ENCODE measurements around the gene ENKD1.

The ENKD1 gene

DNA sequence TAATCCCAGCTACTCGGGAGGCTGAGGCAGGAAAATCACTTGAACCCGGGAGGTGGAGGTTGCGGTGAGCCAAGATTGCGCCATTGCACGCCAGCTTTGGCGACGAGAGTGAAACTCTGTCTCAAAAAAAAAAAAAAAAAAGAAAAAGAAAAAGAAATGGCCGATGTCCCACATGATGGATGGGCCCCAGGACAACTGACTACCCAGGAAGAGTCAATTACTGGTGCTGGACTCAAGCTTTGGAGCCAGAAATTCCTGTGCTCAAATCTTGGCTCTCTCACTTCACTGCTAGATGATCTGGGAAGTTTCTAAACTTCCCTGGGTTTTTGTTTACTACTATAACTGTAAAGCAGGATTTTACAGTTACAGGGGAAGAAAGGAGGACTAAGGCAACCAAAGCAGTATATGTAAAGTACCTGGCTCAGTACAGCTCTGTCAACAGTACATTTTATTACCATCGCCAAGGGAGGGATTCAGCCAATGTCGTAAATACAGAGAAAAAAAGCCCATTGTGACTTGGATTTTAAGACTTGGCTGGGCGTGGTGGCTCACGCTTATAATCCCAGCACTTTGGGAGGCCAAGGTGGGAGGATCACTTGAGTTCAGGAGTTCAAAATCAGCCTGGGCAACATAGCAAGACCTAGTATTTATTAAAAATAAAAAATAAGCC is 11.9 kb upstream of the ENKD1 start:
- no peak for DNase-seq

DNA sequence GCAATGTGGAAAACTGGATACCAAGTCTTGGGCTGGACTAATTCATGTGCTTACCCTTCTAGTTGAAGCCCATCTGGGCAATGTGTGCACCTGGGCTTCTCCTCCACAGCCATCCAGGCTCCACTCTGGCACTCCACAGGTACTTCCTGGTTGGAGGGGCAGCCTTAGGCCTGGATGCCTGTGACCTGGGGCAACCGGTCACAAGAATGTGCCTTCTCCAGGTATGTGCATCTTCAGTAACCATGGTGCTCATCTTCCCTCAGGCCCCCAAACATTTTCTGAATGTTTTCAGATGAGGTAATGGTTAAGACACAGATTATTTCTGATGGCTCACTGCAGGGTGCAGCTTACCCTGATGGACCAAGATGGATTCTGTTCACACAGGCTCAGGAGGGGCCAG is 11.2 kb upstream of the ENKD1 start:
- no peak for DNase-seq

GRCh38 chr16:67676939-67677338 is 10.4 kb upstream of the ENKD1 start:
- no peak for DNase-seq

GRCh38 chr16:67676516-67676915 is 10.0 kb upstream of the ENKD1 start:
- no peak for DNase-seq

GRCh38 chr16:67675999-67676398 is 9.4 kb upstream of the ENKD1 start:
- DNase-seq: no peak

- no peak for DNase-seq
Measured at GRCh38 chr16:67675579-67675935, 9.0 kb upstream of the ENKD1 start.

GRCh38 chr16:67674851-67675578 is 8.5 kb upstream of the ENKD1 start:
- DNase-seq: no peak

DNA sequence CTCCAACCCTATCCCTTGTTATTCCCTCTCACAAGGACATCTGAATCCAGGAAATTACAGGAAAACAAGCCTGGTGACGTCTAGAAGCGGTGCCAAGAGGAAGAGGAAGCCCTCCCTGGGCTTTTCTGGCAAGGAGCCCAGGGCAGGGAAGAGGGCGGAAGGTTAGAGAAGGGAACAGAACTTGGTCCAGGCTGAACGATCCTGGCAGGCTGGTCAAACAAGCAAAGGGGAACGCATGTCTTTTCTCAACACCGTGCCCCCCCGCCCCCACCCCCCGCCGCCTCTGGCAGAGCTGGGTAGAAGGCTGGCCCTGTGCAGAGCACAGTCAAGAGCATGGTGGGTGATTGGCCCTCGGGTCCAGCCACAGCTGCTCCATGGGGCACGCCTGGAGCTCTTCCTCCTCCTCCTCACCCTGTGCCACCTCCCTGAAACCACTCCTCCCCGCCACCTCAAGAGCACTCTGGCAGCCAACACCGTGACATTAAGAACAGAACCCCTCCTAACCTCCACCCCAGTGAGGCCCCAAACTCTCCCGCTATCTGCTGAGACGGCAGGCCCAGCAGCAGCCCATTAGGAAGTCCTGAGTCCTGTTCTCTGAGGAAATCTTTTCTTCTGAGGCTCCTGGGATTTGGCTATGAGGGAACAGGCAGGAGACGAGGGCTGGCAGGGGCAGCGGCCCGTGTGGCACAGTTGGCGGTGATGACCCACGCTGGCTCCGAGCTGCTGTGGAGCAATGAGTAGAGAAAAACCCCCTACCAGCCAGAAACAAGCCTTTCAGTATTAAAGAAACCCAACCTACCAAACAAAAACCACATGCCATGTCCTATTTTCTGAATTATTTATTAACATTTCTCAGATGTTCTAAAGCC is 7.4 kb upstream of the ENKD1 start:
- no peak for DNase-seq

DNA sequence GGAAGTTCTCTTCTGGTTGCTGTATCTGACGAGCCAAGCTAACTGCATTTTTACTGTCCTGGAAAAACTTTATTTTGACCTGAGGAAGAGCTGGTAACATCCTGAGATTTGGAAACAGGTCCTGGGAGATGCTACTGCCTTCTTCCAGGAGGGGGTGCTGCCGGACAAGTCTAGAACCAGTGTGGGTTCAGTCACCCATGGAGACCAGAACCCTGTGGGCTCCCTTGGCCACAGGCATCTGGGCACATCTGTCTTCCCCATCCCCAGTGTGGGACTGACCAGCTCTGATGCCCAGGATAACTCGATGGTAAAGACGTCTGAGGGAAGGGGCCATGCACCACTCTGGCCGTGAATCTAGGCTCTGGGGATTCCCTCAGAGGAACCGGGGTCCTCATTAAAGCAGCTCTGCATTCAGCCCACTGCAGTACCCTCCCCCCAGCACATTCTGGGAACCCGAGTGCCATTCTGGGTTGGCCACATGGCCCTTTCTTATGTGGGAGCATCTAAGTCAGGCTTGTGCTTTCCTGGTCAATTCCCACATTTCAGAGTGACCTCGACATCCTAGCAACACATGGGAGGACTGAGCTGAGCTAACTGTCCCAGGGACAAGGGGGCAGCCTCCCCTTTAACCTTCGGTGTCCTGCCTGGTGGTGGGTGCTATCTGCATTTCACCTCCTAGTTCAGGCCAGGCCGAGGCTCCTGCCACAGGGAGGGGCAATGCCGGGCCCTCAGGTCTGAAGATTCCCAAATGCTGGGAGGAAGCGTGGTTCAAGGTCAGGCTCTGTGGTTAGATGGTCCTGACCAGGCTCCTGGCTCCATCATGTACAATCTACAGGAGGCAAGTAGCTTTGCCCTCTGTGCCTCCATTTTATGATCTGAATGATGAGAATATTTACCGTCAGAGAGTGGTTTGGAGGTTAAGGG is 6.5 kb upstream of the ENKD1 start:
- DNase-seq: peak in 5 of 6 experiments; percentile 31 to 53 (median 42)

- no peak for DNase-seq
Measured at GRCh38 chr16:67672306-67672705, 5.8 kb upstream of the ENKD1 start.

GRCh38 chr16:67669499-67670101 is 3.0 kb upstream of the ENKD1 start:
- DNase-seq: no peak

DNA sequence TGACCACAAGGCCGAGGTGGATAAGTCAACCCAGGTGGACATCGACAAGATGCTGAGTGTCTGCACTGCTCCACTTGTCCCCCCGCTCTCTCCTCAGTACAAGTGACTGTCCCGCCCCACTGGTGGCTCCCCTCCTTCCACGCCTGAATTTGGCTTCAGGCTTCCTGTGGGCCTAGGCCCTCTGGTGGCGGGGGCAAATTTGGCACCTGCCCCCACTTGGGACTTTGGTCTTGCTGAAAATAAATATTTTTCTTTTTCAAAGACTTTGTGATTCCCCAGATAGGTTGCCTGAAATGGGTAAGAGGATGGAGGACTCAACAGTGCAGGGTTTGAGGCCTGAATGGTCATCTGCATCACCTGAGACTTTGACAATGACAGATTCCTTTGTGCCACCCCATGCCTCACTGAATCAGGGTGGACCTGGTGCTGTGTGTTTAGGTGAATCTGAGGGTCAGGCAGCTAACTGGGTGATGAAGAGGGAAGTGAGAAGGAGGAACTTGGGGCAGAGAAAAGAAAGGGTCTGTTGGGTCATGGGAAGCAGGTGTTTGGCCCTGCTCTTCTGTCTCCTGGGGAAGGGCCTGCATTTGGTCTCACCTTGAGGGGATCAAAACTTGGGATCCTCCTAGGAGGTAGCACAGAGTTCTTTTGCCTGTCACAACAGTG is 2.1 kb upstream of the ENKD1 start:
- peak in 3 of 6 experiments; percentile 18 to 33 (median 28) for DNase-seq

DNA sequence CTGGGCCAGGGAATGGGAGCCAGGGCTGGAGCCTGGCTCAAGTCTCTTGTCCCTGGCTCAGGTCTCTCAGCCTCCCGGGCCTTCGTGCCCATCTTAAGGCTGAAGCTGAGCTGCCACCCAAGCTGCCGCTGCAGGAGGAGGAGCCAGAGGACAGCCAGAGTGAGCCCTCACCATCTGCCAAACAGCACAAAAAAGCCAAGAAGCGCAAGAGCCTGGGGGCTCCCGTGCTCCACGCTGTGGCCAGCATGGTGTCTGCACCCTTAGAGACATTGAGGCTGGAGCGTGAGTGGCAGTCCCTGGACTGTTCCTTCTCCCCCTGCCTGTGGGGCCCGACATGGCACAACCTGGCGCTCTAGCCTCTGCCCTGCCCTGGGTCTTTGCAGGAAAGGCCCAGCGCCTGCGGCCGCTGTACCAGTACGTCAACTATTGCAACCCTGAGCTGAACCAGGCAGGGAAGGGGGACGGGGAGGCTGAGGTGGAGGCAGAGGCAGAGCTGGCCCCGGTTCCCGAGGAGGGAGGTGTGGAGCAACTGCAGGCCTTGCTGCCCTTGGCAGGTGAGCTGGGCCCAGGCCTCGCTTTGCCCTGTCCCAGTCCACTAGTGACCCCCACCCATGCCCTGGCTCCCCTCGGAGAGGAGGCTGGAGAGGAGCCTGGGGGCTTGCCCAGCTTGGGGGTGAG is 1.4 kb upstream of the ENKD1 start:
- DNase-seq: peak; percentile 75 to 86 (median 80)

DNA sequence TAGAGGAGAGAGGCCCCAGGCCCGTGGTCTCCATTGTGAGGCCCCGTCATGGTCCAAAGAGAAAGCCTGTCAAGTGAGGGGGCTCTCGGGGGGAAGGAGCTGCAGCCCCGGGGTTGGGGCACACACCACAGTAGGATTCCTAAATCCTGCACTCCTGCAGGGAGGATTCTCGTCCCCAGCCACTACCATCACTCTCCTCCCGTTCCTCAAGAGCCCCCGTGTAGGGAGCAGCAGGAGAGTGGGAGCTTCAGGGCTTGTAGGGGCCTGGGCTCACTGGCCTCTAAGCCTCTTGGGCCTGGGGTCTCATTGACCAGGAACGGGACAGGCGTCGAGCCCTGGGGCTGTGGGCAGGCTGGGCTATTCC is 885 bp upstream of the ENKD1 start:
- no peak for DNase-seq

DNA sequence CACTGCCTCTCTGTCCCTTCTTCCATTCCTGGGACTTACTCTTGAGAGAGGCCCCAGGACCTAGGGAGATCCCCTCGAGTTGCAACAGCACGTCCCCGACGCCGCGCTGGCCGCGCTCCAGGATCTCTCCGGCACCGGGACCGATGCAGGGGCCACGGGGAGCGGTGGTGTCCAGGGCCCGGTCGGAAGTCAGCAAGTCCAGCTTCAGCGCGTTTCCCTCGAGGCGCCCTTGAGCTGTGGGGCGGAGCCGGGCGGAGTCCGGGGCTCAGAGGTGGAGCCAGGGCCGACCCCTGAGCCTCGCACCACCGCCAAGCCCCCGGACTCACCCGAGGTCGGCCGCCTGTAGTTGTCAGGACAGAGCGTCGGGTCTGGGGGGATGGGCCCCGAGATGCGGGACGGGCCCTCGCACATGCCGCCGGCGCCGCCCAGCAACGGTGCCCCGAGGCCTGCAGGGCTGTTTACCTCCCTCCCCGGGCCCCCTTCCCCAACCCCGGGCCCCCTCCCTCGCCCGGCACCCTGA is 458 bp downstream of the ENKD1 start:
- no peak for DNase-seq

DNA sequence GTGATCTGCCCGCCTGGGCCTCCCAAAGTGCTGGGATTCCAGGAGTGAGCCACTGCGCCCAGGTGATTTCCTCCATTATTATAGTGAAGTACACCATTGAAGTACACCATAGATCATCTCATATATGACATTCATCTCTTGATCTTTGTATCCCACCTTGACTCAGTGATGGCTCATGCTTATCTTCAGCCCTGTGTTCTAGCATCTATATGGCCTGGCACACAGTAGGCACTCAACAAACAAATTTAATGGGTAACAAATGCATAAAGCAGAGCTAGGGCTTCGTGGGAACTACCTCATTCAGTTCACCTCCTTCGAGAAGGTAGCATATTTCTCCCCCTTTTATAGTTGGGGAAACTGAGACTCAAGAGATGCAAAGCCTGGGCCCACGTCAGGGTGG is 952 bp downstream of the ENKD1 start:
- no peak for DNase-seq

DNA sequence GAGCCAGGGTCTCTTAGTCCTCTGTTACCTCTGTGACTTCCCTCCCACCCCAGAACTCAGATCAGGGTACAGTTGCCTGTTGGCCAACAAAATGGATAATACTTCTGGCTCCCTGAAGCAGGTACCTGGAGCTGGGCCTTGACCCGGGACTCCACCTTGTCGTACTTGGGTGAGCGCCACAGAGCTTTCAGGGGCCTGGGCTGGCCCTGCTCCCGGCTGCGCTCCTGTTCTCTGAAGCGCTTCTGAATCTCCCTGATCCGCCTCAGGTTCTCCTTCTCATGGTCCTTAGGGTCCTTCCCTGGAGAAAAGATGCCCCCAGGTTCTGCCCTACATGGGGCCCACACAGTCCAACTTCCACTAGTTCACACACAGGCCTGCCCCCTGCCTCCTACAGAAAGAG is 1.7 kb downstream of the ENKD1 start:
- no peak for DNase-seq

DNA sequence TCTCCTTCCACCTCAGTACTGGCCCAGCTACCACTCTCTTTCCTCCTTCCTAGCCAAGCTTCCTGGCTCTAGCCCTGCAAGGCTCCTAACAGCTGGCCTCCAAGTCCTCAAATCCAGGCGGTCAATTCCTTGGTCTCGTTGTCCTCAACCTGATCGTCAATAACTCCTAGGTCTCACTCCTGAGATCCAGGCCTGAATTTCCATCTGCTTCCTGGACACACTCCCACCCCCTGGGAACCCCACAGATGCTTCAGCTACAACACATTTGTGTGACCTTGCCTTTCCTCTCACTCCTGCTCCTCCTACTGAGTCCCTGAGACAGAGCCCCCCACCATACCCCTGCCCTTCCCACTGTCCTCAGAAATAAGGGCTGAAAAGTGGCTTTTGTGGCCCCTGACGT is 2.3 kb downstream of the ENKD1 start:
- DNase-seq: no peak

DNA sequence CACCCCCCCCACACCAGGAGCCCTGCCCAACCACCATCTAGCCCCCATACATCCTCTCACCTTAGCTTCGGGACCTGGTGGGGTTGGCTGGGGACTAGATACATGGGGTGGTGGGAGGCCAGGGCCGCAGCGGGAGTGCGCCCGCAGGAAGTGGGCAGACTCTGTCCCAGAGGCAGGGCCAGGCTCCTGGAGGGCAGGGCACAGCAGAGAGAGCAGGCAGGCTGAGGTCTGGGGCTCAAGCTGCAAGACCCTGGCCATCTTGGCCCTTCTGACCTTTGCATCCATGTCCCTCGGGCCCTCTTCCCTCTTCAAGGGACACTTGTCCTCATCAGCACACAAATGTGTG is 2.7 kb downstream of the ENKD1 start:
- no peak for DNase-seq

DNA sequence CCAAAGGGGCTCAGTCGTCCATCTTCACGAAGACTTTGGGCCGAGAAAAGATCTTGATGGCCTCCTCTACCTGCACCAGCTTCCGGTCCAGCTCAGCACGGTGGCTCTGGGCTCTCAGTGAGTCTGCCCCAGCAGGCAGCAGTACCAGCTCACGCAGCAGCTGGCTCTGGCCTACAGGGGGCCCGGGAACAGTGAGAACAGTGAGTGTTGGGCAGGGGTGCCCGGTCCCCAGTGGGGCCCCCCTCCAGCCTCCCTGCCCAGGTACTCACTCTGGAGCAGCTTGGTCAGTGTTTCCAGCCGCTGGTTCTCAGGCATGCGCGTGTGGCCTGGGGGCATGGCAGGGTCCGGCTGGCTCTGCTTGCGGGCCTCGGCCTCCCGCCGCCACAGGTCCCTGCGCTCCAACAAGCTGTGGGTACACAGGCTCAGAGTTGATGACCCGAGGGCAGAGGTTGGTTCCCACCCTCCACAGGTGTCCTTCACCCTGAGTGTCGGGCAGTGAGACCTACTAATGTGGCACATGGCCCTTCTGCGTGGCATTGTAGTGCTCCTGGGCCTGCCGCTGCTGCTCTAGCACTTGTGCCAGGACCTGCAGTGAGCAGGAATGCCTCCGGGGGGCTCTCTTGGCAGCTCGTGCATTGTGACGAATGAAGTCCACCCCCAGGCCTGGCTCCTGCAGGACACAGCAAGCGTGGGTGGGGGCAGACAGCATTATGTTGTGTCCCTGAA is 3.2 kb downstream of the ENKD1 start:
- DNase-seq: peak in 1 of 6 experiments; percentile 23
